ENCODE results near the gene DNAH10.

- TF ChIP-seq, protein P1, sequence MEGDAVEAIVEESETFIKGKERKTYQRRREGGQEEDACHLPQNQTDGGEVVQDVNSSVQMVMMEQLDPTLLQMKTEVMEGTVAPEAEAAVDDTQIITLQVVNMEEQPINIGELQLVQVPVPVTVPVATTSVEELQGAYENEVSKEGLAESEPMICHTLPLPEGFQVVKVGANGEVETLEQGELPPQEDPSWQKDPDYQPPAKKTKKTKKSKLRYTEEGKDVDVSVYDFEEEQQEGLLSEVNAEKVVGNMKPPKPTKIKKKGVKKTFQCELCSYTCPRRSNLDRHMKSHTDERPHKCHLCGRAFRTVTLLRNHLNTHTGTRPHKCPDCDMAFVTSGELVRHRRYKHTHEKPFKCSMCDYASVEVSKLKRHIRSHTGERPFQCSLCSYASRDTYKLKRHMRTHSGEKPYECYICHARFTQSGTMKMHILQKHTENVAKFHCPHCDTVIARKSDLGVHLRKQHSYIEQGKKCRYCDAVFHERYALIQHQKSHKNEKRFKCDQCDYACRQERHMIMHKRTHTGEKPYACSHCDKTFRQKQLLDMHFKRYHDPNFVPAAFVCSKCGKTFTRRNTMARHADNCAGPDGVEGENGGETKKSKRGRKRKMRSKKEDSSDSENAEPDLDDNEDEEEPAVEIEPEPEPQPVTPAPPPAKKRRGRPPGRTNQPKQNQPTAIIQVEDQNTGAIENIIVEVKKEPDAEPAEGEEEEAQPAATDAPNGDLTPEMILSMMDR (IDR thresholded peaks at IDR 0.05) = no peak
- TF ChIP-seq POLR2A (IDR thresholded peaks at IDR 0.05) = no peak
These were observed 92.1 kb downstream of the DNAH10 start for GRCh38 chr12:123854232-123854631.

All from adrenal gland (tissue), 5 donors.